Measurements from ENCODE around the gene IREB2. TPM values are rescaled to one million over a fixed set of nuclear protein-coding genes. Genes with fewer than 3 reads are reported as not detected.

Gene IREB2
- total RNA-seq, 4 donors from 2014 or later = 17.5 to 23.7 (median 19.4) TPM

DNA sequence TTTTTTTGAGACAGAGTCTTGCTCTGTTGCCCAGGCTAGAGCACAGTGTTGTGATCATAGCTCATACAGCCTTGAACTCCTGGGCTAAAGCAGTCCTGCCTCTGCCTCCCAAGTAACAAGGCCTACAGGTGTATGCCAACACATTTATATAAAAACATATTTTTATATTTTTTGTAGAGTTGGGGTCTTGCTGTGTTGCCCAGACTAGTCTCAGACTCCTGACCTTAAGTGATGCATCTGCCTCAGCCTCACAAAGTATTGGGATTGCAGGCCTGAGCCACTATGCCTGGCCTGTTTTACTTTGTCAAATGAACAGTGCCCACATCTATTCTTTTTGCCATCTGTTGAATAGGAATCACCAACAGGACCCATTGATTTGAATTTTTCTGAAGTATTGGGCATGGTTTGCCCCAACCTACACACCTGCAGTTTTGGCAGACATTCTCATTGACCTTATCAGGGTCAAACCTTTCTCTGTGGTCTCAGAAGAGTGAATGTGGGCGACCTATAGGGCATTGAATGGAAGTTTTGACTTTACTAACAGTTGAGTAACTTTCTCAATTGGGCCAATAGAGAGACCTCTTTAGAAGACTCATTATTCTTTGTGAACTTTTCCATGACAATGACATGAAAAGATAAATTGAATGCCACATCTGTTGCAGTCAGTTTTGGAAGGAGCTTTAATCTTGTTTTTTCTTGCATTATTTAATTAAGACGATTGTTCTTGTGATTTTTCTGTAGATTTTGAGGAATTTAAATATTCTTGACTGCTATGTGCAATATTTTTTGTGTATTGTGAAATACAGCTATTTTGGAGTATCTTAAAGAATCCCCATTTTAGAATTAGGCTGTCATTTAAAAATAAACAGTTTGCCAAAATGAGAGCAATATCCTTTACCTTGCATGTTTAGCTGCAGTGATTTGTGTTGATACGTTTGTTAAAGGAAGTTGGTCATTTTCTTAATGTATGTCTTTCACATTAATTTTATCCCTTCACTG lies 2.7 kb downstream of the IREB2 start:
- Histone ChIP-seq H3K4me1 (peaks cover 40 to 70% (median 61%) of the 10 kb centered on the region in 4 donors), H3K36me3 (peaks cover 6 to 50% (median 29%) of the 10 kb centered on the region in 4 donors), H3K27me3 (no peaks in the 10 kb centered on the region), H3K9me3 (no peaks in the 10 kb centered on the region), H3K4me3 (no peak overlapping the region), H3K27ac (replicated peaks in 1 of 4) (no peak overlapping the region)
- TF ChIP-seq, protein P1, sequence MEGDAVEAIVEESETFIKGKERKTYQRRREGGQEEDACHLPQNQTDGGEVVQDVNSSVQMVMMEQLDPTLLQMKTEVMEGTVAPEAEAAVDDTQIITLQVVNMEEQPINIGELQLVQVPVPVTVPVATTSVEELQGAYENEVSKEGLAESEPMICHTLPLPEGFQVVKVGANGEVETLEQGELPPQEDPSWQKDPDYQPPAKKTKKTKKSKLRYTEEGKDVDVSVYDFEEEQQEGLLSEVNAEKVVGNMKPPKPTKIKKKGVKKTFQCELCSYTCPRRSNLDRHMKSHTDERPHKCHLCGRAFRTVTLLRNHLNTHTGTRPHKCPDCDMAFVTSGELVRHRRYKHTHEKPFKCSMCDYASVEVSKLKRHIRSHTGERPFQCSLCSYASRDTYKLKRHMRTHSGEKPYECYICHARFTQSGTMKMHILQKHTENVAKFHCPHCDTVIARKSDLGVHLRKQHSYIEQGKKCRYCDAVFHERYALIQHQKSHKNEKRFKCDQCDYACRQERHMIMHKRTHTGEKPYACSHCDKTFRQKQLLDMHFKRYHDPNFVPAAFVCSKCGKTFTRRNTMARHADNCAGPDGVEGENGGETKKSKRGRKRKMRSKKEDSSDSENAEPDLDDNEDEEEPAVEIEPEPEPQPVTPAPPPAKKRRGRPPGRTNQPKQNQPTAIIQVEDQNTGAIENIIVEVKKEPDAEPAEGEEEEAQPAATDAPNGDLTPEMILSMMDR (IDR thresholded peaks at IDR 0.05) = no peak
- TF ChIP-seq EP300 (IDR thresholded peaks at IDR 0.05) = no peak
- no peak for TF ChIP-seq POLR2AphosphoS5 (IDR thresholded peaks at IDR 0.05)
- TF ChIP-seq POLR2A (IDR thresholded peaks at IDR 0.05; ENCODE audit: low read depth) = no peak
- no peak for DNase-seq (ENCODE audit: extremely low spot score)
- 76% methylated on average over 3 of the region's 3 CpGs for WGBS
- intact Hi-C loops (cut with DNase I) = loop anchor here (10.0 kb wide), 1 partner anchor 54 kb away; no protein-coding TSS in a partner anchor

DNA sequence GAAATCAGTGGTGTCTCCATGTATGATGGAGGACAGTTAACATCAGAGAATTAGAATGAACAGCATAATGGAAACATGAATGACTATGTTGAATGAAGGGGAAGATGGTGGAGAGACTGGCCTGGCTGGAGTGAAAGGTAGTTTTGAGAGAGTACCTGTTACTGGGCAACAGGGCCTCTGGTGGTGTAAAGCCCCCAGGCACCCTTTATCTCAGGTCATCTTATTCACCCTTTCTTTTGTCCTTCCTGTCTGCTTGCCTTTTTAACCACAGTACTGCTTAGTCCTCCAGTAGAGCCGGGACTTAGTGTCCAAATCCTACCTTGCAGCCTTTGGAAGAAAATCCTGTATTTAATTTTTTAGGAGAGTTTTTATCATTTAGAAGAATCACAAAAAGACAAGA lies 6.2 kb downstream of the IREB2 start:
- no peaks in the 10 kb centered on the region for H3K27me3 ChIP-seq
- H3K4me3 ChIP-seq = no peak overlapping the region
- intact Hi-C loops (cut with DNase I) = loop anchor here (10.0 kb wide), 1 partner anchor 51 kb away; no protein-coding TSS in a partner anchor
- H3K4me1 ChIP-seq = peaks cover 36 to 86% (median 76%) of the 10 kb centered on the region in 4 donors
- DNase-seq (ENCODE audit: extremely low spot score) = no peak
- WGBS = 80% methylated on average over 1 of the region's 1 CpG
- TF ChIP-seq POLR2A (IDR thresholded peaks at IDR 0.05; ENCODE audit: low read depth) (no peak), EP300 (IDR thresholded peaks at IDR 0.05) (no peak), POLR2AphosphoS5 (IDR thresholded peaks at IDR 0.05) (no peak)
- TF ChIP-seq, protein P1 (IDR thresholded peaks at IDR 0.05) = no peak
- no peaks in the 10 kb centered on the region for H3K9me3 ChIP-seq
- no peak overlapping the region for H3K27ac ChIP-seq (replicated peaks in 1 of 4)
- peaks cover 13 to 73% (median 46%) of the 10 kb centered on the region in 4 donors for H3K36me3 ChIP-seq

DNA sequence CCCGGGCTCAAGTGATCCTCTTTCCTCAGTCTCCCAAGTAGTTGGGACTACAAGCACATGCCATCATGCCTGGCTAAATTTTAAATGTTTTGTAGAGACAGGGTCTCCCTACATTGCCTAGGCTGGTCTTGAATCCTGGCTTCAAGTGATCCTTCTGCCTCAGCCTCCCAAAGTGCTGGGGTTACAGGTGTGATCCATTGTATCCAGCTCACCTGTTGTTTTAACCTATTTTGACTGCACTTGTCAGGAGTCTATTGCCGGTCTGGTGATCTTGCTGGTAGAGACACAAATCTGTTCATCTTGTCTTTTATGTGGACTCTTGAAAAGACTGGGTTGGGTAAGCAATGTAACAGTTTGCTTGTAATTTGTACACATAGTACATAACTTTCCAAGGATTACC lies 7.9 kb downstream of the IREB2 start:
- Histone ChIP-seq H3K4me3 (no peak overlapping the region), H3K27me3 (no peaks in the 10 kb centered on the region), H3K27ac (replicated peaks in 1 of 4) (no peak overlapping the region), H3K4me1 (peaks cover 36 to 83% (median 73%) of the 10 kb centered on the region in 4 donors), H3K9me3 (no peaks in the 10 kb centered on the region), H3K36me3 (peaks cover 7 to 62% (median 41%) of the 10 kb centered on the region in 4 donors)
- WGBS = 86% methylated on average over 2 of the region's 2 CpGs
- no peak for DNase-seq (ENCODE audit: extremely low spot score)
- intact Hi-C loops (cut with DNase I) = loop anchor here (10.0 kb wide), 1 partner anchor 49 kb away; no protein-coding TSS in a partner anchor
- TF ChIP-seq, protein P1 (IDR thresholded peaks at IDR 0.05) = no peak
- TF ChIP-seq EP300 (IDR thresholded peaks at IDR 0.05) = no peak
- no peak for TF ChIP-seq POLR2A (IDR thresholded peaks at IDR 0.05; ENCODE audit: low read depth)
- no peak for TF ChIP-seq POLR2AphosphoS5 (IDR thresholded peaks at IDR 0.05)

DNA sequence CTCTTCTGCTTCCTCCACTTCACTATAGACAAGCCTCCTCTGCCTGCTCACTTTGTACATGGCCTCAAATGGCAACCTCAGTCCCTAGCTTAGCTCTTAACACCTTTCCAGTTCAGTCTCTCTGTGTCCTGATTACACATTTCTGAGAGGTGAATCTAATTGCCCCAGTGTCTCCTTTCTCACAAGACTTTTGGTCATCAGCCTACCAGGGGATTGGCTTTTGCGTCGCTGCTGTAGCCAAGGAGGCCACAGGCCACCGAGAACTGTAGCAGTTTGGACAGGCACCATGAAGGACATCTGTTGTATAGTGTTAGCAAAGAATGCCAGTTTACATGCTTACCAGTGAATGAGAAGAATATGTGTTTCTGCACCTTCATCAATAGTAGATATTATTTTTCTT lies 8.5 kb downstream of the IREB2 start:
- TF ChIP-seq EP300 (IDR thresholded peaks at IDR 0.05) (no peak), POLR2AphosphoS5 (IDR thresholded peaks at IDR 0.05) (no peak), POLR2A (IDR thresholded peaks at IDR 0.05; ENCODE audit: low read depth) (no peak)
- TF ChIP-seq, protein P1 (IDR thresholded peaks at IDR 0.05) = no peak
- H3K36me3 ChIP-seq = peaks cover 7 to 56% (median 41%) of the 10 kb centered on the region in 4 donors
- DNase-seq (ENCODE audit: extremely low spot score) = no peak
- no peaks in the 10 kb centered on the region for H3K9me3 ChIP-seq
- no peak overlapping the region for H3K4me3 ChIP-seq
- 94% methylated on average over 3 of the region's 3 CpGs for WGBS
- peaks cover 29 to 76% (median 67%) of the 10 kb centered on the region in 4 donors for H3K4me1 ChIP-seq
- H3K27ac ChIP-seq (replicated peaks in 1 of 4) = no peak overlapping the region
- H3K27me3 ChIP-seq = no peaks in the 10 kb centered on the region
- intact Hi-C loops (cut with DNase I) = loop anchor here (10.0 kb wide), 1 partner anchor 48 kb away; no protein-coding TSS in a partner anchor

Measured in esophagus muscularis mucosa (tissue), 4 donors.